Astrocyte (in vitro differentiated cells and primary cell): ENCODE data around the gene OSTM1.

Experiments
- EZH2 ChIP-seq: IDR thresholded peaks from 2 replicates; pipeline ENCODE4 v1.6.1; 2012; ENCODE audit warnings: mild to moderate bottlenecking, low read length, inconsistent platforms; ENCODE audit not compliant: insufficient read depth
- TF ChIP-seq, protein P1 (sequence below): IDR thresholded peaks from 2 replicates; pipeline ENCODE4 v1.5.1; 2011; ENCODE audit warnings: low read depth, mild to moderate bottlenecking, inconsistent platforms, low read length, moderate library complexity; ENCODE audit not compliant: insufficient read depth

DNA sequence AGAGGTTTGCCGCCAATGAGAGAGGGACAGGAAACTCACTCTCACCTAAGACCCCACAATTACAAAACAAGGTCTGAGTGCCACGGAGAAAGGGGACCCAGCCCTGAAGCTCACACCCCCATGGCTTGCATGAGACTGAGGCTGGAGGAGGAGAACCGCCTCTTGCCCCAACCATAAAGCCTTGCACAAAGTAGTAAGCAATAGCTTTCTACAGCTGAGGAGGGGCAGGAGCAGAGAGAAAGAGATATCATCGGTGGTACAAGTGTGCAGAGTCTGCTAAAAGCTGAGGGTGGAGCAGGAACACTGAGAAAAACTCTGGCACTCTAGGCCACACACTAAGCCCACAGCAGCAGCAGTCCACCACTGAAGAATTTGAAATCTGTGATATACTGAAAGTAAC is 37.7 kb downstream of the OSTM1 start:
- TF ChIP-seq, protein P1, sequence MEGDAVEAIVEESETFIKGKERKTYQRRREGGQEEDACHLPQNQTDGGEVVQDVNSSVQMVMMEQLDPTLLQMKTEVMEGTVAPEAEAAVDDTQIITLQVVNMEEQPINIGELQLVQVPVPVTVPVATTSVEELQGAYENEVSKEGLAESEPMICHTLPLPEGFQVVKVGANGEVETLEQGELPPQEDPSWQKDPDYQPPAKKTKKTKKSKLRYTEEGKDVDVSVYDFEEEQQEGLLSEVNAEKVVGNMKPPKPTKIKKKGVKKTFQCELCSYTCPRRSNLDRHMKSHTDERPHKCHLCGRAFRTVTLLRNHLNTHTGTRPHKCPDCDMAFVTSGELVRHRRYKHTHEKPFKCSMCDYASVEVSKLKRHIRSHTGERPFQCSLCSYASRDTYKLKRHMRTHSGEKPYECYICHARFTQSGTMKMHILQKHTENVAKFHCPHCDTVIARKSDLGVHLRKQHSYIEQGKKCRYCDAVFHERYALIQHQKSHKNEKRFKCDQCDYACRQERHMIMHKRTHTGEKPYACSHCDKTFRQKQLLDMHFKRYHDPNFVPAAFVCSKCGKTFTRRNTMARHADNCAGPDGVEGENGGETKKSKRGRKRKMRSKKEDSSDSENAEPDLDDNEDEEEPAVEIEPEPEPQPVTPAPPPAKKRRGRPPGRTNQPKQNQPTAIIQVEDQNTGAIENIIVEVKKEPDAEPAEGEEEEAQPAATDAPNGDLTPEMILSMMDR: no peak
- no peak for TF ChIP-seq EZH2
